GM12801 (cell line): ENCODE results near the gene OPCML.

ENCODE experiments used
- TF ChIP-seq, protein P1 (sequence below): IDR thresholded peaks from one replicate; pipeline ENCODE4 v1.5.1; 2011; ENCODE audit warnings: control low read depth; ENCODE audit not compliant: insufficient read length; ENCODE audit errors: extremely low read depth

Gene OPCML

DNA sequence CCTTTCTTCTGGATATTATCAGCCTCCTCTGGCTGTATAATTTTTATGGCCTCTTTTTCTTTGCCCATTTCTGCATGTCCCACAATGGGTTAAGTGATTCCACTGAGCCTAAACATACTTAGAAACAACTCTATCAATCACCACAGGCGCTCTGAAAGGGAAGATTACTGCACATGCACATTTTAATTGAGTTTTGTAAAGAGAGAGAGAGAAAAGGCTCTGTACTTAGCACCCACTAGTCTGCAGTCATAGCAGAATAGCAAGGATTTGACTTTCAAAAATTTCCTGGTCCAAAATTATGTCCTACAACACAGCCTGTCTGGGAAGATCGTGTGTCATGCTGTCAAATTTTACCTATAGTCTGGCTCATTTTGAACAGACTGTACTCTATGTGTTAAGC, 758.5 kb downstream of the OPCML start:
- TF ChIP-seq, protein P1, sequence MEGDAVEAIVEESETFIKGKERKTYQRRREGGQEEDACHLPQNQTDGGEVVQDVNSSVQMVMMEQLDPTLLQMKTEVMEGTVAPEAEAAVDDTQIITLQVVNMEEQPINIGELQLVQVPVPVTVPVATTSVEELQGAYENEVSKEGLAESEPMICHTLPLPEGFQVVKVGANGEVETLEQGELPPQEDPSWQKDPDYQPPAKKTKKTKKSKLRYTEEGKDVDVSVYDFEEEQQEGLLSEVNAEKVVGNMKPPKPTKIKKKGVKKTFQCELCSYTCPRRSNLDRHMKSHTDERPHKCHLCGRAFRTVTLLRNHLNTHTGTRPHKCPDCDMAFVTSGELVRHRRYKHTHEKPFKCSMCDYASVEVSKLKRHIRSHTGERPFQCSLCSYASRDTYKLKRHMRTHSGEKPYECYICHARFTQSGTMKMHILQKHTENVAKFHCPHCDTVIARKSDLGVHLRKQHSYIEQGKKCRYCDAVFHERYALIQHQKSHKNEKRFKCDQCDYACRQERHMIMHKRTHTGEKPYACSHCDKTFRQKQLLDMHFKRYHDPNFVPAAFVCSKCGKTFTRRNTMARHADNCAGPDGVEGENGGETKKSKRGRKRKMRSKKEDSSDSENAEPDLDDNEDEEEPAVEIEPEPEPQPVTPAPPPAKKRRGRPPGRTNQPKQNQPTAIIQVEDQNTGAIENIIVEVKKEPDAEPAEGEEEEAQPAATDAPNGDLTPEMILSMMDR, result no peak

DNA sequence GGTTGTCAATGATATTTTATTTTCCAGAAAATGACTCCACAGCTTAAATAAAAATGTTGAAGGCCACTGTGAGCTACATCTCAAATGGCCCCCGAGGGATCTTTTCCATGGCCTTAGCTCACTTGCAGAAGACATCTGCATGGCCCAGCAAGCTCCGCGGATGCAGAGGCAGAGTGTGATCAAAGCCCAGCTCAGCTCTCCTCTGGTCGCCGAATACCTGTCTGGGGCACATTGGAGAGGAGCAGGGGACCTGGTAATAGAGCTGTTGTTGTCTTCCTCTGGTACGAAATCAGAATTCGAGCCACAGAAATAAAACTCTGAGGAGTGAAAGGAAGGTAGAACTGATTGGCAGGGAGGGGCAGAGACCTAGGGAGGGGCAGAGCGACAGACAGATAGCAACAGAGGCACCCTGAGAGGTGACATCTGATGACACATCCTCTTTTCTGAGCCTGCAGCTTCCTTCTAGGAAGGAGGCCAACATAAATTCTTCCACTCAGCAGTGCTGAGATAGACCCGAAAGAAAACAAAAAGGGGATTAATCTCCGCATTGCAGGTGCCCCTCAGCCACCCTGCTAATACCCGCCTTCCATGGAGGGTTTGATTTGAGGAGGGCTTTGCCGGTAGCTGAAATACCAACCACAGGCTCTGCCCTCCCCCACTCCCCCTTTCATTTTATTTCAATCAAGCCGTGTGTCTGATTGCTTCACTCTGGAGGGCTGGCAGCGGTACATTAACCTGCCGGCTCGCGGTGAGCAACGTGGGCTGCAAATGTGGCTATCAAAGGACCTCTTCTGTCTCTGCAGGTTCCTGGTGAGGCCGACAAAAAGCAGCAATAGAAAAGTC, 759.4 kb downstream of the OPCML start:
- TF ChIP-seq, protein P1, result no peak

DNA sequence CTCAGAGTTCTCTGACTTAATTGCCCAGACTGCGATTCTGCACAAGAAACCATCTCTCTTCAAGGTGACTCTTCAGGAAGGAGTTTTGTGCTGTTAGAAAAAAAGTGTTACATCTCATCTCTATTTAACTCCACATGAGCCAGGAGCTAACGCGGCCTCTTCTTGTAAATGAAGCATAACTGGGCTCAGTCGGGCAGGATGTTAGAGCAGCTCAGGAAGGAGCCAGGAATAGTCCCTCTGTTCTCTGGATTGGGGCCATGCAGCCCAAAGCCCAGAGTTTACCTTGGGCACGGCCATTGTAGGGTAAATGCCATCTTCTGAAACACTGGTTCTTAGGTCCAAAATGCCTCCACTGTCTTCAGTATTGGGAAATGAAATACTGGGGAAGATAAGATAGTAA, 760.6 kb downstream of the OPCML start:
- TF ChIP-seq, protein P1, result no peak

DNA sequence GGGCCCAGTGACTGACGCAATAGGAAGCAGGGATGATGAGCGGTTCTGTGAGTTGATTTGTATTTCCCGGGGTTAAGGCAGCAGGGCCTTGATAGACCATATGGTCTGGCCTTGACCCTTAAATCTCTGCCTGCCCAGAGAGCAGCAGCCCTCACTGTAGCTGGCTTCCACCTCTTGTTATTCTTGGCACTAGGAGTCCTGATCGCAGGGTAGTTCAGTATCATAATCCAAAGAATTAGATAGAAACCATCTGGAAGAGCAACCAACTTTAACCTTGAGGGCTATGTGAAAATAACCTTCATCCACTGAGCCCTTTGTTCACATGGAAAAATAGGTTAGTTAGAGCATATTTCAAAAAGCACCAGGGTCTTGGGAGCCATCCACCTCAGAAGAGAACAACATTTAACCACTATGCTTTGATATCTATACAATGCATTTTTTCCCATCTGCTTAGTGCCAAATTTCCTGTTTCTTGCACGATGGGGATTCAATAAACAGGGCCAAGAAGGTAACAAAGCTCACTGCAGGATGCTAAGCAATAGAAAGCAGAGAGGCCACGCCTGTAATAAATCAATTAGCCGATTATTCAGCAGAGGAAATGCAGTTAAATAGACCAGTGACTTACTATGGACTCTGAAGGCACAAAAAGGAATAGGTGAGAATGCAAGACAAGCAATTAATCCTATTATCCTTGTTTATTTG, 761.3 kb downstream of the OPCML start:
- TF ChIP-seq, protein P1, result no peak

DNA sequence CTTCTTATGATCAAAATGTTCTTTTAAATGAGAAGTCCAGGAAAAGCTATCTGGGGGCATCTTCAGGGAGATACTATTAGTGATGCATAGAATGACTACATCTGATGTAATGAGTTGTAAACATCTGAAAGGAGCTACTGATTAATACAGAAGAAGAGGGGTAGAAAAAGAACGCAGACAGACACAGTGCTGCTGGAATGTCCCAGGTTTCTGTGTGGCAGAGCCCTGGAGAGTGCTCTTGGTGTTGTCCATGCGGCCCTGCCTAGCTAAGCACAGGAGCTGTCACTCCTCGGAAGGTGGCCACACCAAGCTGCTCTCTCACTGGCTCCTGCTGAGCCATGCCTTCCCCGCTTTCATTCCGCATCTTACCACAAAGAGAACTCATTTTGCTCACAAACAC, 768.8 kb downstream of the OPCML start:
- TF ChIP-seq, protein P1, result no peak

DNA sequence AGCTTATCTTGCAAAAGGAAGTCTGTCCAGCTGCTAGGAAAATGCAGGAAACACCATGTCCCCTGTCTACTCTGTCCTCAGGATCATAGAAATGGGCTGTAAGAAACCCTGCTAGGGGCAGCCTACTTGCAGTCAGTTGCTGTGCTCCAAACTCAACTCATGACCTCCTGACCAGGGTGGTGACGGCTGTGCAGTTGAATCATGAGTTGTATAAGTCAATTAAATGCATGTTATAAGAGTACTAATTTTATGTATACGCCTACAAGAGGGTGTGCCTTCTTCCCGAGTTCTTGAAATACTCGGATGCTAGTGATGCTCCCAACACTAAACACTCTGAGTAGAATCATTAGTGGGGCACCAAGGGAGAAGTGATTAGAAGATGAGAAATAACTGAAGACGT, 776.4 kb downstream of the OPCML start:
- TF ChIP-seq, protein P1, result no peak

DNA sequence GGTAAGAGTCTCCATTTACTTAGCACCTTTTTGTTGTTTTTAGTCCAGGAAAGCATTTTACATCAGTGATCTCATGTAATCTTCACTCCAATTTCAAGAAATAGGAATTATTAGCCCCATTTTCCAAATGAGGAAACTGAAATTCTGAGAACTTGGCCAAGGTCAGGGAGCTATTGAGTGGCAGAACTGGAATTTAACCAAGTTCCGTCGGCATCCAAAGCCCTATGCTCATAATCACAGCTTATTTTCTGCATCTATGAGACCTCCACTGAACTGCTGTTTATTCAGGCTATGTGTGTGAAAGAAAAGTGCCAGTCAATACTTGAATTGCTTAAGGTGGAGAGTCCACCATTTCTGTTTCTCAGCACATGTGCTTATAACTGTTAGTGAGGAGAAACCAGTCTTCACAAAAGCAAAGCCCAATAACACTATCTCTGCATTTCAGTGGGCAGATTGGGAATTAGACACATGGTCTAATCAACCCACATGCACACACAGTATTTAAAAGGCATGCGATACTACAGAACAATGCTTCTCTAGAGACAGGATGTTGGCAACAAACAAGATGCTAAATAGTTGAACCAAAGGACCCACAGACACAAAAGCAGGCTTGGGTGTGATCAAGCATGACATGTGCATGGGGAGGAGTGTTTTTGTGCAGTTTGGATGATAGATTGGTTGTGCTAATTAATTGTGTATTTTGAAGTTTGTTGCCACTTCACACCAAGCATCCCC, 780.6 kb downstream of the OPCML start:
- TF ChIP-seq, protein P1, result no peak
